Cardiac atrium fibroblast (primary cell): ENCODE data around the gene PRPF6. TPM values are rescaled to one million over a fixed set of nuclear protein-coding genes. Genes with fewer than 3 reads are reported as not detected.

Experiments used
- total RNA-seq: library from RNA; depleted of rRNA; stranded (reverse); fragments of >200 nt; gene quantifications from 2 replicates; pipeline ENCODE4 v1.2.3, GENCODE V29; 2015

Gene PRPF6
- total RNA-seq: 36.8 and 42.0 TPM in 2 replicates

GRCh38 chr20:63980806-63981728, at the start of gene PRPF6:
Gene PRPF6, plus strand, starts transcription at chr20:63981132. Its CDS starts 114 bp downstream, at chr20:63981246.

GRCh38 chr20:63955827-63956663, 24.9 kb upstream of the PRPF6 start, which contains the start of gene UCKL1:
Gene UCKL1, minus strand, starts transcription at chr20:63956416. Its CDS starts 44 bp downstream, at chr20:63956372.

GRCh38 chr20:63969838-63970713, 10.9 kb upstream of the PRPF6 start, which contains the start of gene ZNF512B:
Gene ZNF512B, minus strand, starts transcription at chr20:63969930. Its CDS starts 1,980 bp downstream, at chr20:63967950.

GRCh38 chr20:63979557-63980316, 1.2 kb upstream of the PRPF6 start, which contains the start of gene SAMD10:
Gene SAMD10, minus strand, starts transcription at chr20:63979642. Its CDS starts 175 bp downstream, at chr20:63979467.

GRCh38 chr20:64035933-64036345, 55.0 kb downstream of the PRPF6 start, which contains the start of gene C20orf204:
Gene C20orf204, plus strand, starts transcription at chr20:64036182. Its CDS starts 142 bp downstream, at chr20:64036324.

GRCh38 chr20:64049060-64049877, 68.3 kb downstream of the PRPF6 start, which contains the start of gene SOX18:
Gene SOX18, minus strand, starts transcription at chr20:64049639. Its CDS starts 123 bp downstream, at chr20:64049516.

GRCh38 chr20:64062596-64063388, 81.9 kb downstream of the PRPF6 start, which contains the start of gene TCEA2:
Gene TCEA2, plus strand, starts transcription at chr20:64063198. Its CDS starts 115 bp downstream, at chr20:64063313.

GRCh38 chr20:64079273-64080012, 98.5 kb downstream of the PRPF6 start, which contains the start of gene RGS19:
Gene RGS19, minus strand, starts transcription at chr20:64079518. Its CDS starts 2,632 bp downstream, at chr20:64076886.

GRCh38 chr20:64080013-64080812, 99.3 kb downstream of the PRPF6 start, which contains the start of gene OPRL1:
Gene OPRL1, plus strand, starts transcription at chr20:64080082. Its CDS starts 12,639 bp downstream, at chr20:64092721.

Other genes with a start within 250 kb of the PRPF6 start
- 3.8 and 7.3 TPM in 2 replicates for gene LIME1, start 244.5 kb upstream of the PRPF6 start, total RNA-seq
- 36.9 and 58.5 TPM in 2 replicates for gene SLC2A4RG, start 241.4 kb upstream of the PRPF6 start, total RNA-seq
- 3.4 and 3.9 TPM in 2 replicates for gene ZBTB46, start 149.9 kb upstream of the PRPF6 start, total RNA-seq
- not detected in 2 replicates for gene ABHD16B, start 119.6 kb upstream of the PRPF6 start, total RNA-seq
- gene TPD52L2, start 115.9 kb upstream of the PRPF6 start, total RNA-seq: 131 and 133 TPM in 2 replicates
- 51.4 and 57.8 TPM in 2 replicates for gene DNAJC5, start 86.0 kb upstream of the PRPF6 start, total RNA-seq
- 14.9 and 17.3 TPM in 2 replicates for gene UCKL1, start 24.7 kb upstream of the PRPF6 start, total RNA-seq
- gene ZNF512B, start 11.2 kb upstream of the PRPF6 start, total RNA-seq: 8.7 and 11.7 TPM in 2 replicates
- 1.1 and 2.4 TPM in 2 replicates for gene SAMD10, start 1.5 kb upstream of the PRPF6 start, total RNA-seq
- 0.18 TPM in 1 of 2 replicates, not detected in the other for gene C20orf204, start 55.0 kb downstream of the PRPF6 start, total RNA-seq
- gene SOX18, start 68.5 kb downstream of the PRPF6 start, total RNA-seq: 0.36 and 1.8 TPM in 2 replicates
- 26.5 and 30.6 TPM in 2 replicates for gene TCEA2, start 82.1 kb downstream of the PRPF6 start, total RNA-seq
- 9.4 and 10.1 TPM in 2 replicates for gene RGS19, start 98.4 kb downstream of the PRPF6 start, total RNA-seq
- 0.65 TPM in 1 of 2 replicates, not detected in the other for gene OPRL1, start 99.0 kb downstream of the PRPF6 start, total RNA-seq
- gene LKAAEAR1, start 103.3 kb downstream of the PRPF6 start, total RNA-seq: 2.5 TPM in 1 of 2 replicates, not detected in the other
- not detected in 2 replicates for gene NPBWR2, start 126.4 kb downstream of the PRPF6 start, total RNA-seq
- not detected in 2 replicates for gene MYT1, start 183.3 kb downstream of the PRPF6 start, total RNA-seq